ENCODE measurements around the gene ATP1A3. TPM values are rescaled to one million over a fixed set of nuclear protein-coding genes. Genes with fewer than 3 reads are reported as not detected.
"Not testable (repeated sequence)": the region's sequence is repeated elsewhere in the genome, so short reads cannot be mapped to it uniquely, and the experiment has no call there.

The ATP1A3 gene
- total RNA-seq, 1 donor from 2014 or later, result 23.2 TPM

GRCh38 chr19:41941410-41942202 is 52.4 kb downstream of the ATP1A3 start:
- peaks cover 11% of the 10 kb centered on the region for H3K4me1 Mint-ChIP-seq
- no peaks in the 10 kb centered on the region for H3K36me3 Mint-ChIP-seq (ENCODE audit: low read depth)
- no peak overlapping the region for H3K27ac Mint-ChIP-seq (ENCODE audit: unreplicated experiment)
- H3K27me3 Mint-ChIP-seq (ENCODE audit: low read depth), result peaks cover 33% of the 10 kb centered on the region
- TF ChIP-seq, protein P1, sequence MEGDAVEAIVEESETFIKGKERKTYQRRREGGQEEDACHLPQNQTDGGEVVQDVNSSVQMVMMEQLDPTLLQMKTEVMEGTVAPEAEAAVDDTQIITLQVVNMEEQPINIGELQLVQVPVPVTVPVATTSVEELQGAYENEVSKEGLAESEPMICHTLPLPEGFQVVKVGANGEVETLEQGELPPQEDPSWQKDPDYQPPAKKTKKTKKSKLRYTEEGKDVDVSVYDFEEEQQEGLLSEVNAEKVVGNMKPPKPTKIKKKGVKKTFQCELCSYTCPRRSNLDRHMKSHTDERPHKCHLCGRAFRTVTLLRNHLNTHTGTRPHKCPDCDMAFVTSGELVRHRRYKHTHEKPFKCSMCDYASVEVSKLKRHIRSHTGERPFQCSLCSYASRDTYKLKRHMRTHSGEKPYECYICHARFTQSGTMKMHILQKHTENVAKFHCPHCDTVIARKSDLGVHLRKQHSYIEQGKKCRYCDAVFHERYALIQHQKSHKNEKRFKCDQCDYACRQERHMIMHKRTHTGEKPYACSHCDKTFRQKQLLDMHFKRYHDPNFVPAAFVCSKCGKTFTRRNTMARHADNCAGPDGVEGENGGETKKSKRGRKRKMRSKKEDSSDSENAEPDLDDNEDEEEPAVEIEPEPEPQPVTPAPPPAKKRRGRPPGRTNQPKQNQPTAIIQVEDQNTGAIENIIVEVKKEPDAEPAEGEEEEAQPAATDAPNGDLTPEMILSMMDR (conservative IDR thresholded peaks at IDR 0.05), result no peak
- no peak for DNase-seq (ENCODE audit: low read depth, low spot score)
- H3K9me3 Mint-ChIP-seq, result peaks cover 2% of the 10 kb centered on the region
- peak overlapping the region; percentile 75 for H3K4me3 Mint-ChIP-seq

GRCh38 chr19:41940731-41941409 is 53.2 kb downstream of the ATP1A3 start:
- H3K9me3 Mint-ChIP-seq, result peaks cover 2% of the 10 kb centered on the region
- H3K4me1 Mint-ChIP-seq, result peaks cover 11% of the 10 kb centered on the region
- H3K27me3 Mint-ChIP-seq (ENCODE audit: low read depth), result peaks cover 40% of the 10 kb centered on the region
- H3K27ac Mint-ChIP-seq (ENCODE audit: unreplicated experiment), result no peak overlapping the region
- DNase-seq (ENCODE audit: low read depth, low spot score), result no peak
- H3K36me3 Mint-ChIP-seq (ENCODE audit: low read depth), result no peaks in the 10 kb centered on the region
- H3K4me3 Mint-ChIP-seq, result peak overlapping the region; percentile 89
- TF ChIP-seq, protein P1 (conservative IDR thresholded peaks at IDR 0.05), result no peak

DNA sequence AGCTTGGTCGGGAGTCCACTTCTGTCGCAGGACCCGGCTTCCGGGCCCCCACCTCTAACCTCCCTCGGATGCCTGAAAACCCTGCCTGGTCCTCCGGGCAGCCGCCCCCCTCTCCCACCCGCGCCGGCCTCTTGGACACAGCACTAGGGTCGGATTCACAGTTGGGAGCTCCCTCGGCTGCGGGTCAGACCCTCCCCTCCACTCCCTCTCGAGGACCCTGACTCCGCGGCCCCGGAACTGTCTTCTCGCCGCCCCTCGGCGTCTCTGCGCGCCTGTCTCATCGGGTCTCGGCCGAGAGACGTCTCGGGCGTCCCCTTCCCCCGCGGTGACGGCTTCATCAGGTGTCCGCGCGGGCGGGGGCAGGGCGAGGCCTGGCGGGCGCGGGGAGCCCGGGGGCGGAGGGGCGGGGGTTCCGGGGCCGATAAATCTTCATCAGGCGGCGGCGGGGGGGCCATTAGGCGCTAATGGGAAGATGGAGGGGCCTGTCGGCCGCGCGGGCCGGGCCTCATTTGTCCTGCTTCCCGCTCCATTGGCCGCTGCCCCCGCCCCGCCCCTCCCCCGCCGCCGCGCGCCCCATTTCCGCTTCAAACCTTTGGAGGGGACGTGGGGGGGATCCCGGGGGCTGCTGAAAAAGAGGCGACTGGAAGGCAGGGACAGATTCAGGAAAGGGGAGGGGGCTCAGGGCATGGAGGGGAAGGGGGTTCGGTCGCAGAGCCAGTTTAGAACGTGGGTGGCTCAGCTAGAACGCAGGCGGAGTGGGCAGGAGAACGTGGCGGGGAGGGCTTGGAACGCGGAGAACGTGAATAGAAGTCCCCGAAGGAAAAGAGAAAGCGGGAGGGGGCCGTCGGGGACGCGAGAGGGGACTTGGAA is 53.9 kb downstream of the ATP1A3 start:
- Mint-ChIP-seq H3K4me1 (peaks cover 14% of the 10 kb centered on the region), H3K27ac (ENCODE audit: unreplicated experiment) (no peak overlapping the region), H3K27me3 (ENCODE audit: low read depth) (peaks cover 45% of the 10 kb centered on the region), H3K9me3 (peaks cover 2% of the 10 kb centered on the region), H3K36me3 (ENCODE audit: low read depth) (no peaks in the 10 kb centered on the region), H3K4me3 (peak overlapping the region; percentile 89)
- DNase-seq (ENCODE audit: low read depth, low spot score), result peak; percentile 49
- TF ChIP-seq, protein P1 (conservative IDR thresholded peaks at IDR 0.05), result no peak

- H3K4me3 Mint-ChIP-seq; H3K36me3 Mint-ChIP-seq (ENCODE audit: low read depth); H3K27ac Mint-ChIP-seq (ENCODE audit: unreplicated experiment); H3K9me3 Mint-ChIP-seq; DNase-seq (ENCODE audit: low read depth, low spot score): not testable (repeated sequence)
- peaks cover 19% of the 10 kb centered on the region for H3K4me1 Mint-ChIP-seq
- H3K27me3 Mint-ChIP-seq (ENCODE audit: low read depth), result peaks cover 52% of the 10 kb centered on the region
Observed at GRCh38 chr19:41939209-41939608, 54.8 kb downstream of the ATP1A3 start.

GRCh38 chr19:41937525-41938468 is 56.2 kb downstream of the ATP1A3 start:
- Mint-ChIP-seq H3K9me3 (peaks cover 1% of the 10 kb centered on the region), H3K36me3 (ENCODE audit: low read depth) (no peaks in the 10 kb centered on the region), H3K4me3 (peak overlapping the region; percentile 17), H3K27me3 (ENCODE audit: low read depth) (peaks cover 65% of the 10 kb centered on the region), H3K27ac (ENCODE audit: unreplicated experiment) (no peak overlapping the region), H3K4me1 (peaks cover 19% of the 10 kb centered on the region)
- no peak for DNase-seq (ENCODE audit: low read depth, low spot score)
- TF ChIP-seq, protein P1 (conservative IDR thresholded peaks at IDR 0.05), result no peak
